ENCODE results near the gene PALD1.

DNA sequence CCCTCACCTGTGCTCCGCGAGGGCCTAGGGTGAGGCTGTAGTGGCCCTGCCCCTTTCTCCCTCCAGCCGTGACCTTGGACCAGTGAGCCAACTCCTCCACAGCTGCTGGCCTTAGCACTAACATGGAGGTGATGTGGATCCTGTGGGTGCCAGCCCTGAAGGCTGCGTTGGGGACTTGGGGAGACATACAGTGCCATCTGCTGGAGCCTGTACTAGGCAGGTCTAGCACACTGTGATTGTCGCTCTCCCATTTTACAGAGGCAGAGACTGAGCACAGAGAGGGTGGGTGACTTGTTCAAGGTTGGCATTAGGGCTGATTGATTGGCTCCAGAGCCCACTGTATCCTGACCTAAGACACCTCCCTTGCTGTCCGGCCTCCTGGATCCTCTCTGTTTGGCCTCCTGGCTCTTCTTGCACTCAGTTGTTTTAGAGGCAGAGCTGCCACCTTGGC is 86.4 kb downstream of the PALD1 start:
- TF ChIP-seq ARNT (IDR thresholded peaks at IDR 0.05) = no peak
- TF ChIP-seq FOXM1 (IDR thresholded peaks at IDR 0.05; ENCODE audit: borderline replicate concordance) = no peak
- no peak for TF ChIP-seq FOXA1 (IDR thresholded peaks at IDR 0.05)
- TF ChIP-seq SP1 (IDR thresholded peaks at IDR 0.05) = no peak
- no peak for TF ChIP-seq SUZ12 (IDR thresholded peaks at IDR 0.05)
- TF ChIP-seq TARDBP (IDR thresholded peaks at IDR 0.05) = no peak
- TF ChIP-seq LEF1 (IDR thresholded peaks at IDR 0.05; ENCODE audit: borderline replicate concordance) = no peak

Data from HEK293T (cell line).